Keratinocyte (primary cell): ENCODE data around the gene SLC6A3.

Experiments used
- EZH2 ChIP-seq: IDR thresholded peaks from one replicate; pipeline ENCODE4 v1.6.1; 2012; ENCODE audit warnings: inconsistent platforms, mild to moderate bottlenecking, low read length, moderate library complexity
- TF ChIP-seq, protein P1 (sequence below), 3 experiments: IDR thresholded peaks in 1 of 3; conservative IDR thresholded peaks in 1 of 3; optimal IDR thresholded peaks in 1 of 3; 2 replicates in 2 of 3; 3 replicates in 1 of 3; pipeline versions ENCODE3 to v1.5.1; 2011; ENCODE audit warnings: low read length in 3 of 3, mild to moderate bottlenecking in 3 of 3, moderate library complexity in 2 of 3, control low read depth in 1 of 3, inconsistent platforms in 1 of 3; ENCODE audit not compliant: insufficient read depth in 2 of 3; ENCODE audit errors: extremely low read depth in 1 of 3

- TF ChIP-seq, protein P1, sequence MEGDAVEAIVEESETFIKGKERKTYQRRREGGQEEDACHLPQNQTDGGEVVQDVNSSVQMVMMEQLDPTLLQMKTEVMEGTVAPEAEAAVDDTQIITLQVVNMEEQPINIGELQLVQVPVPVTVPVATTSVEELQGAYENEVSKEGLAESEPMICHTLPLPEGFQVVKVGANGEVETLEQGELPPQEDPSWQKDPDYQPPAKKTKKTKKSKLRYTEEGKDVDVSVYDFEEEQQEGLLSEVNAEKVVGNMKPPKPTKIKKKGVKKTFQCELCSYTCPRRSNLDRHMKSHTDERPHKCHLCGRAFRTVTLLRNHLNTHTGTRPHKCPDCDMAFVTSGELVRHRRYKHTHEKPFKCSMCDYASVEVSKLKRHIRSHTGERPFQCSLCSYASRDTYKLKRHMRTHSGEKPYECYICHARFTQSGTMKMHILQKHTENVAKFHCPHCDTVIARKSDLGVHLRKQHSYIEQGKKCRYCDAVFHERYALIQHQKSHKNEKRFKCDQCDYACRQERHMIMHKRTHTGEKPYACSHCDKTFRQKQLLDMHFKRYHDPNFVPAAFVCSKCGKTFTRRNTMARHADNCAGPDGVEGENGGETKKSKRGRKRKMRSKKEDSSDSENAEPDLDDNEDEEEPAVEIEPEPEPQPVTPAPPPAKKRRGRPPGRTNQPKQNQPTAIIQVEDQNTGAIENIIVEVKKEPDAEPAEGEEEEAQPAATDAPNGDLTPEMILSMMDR (optimal IDR thresholded peaks at IDR 0.05 in 1 of 3, IDR thresholded peaks at IDR 0.05 in 1 of 3, conservative IDR thresholded peaks at IDR 0.05 in 1 of 3; ENCODE audit: extremely low read depth in 1 of 3, insufficient read depth in 2 of 3, low read length in 3 of 3): no peak
- TF ChIP-seq EZH2: no peak
These were observed 96.3 kb downstream of the SLC6A3 start for GRCh38 chr5:1348986-1349245.
